Measurements from ENCODE around the gene GGACT. TPM values are rescaled to one million over a fixed set of nuclear protein-coding genes. Genes with fewer than 3 reads are reported as not detected.
"Not testable (repeated sequence)": the region's sequence is repeated elsewhere in the genome, so short reads cannot be mapped to it uniquely, and the experiment has no call there.

GGACT gene
- polyA plus RNA-seq, 1 experiment, result 7.6 TPM

DNA sequence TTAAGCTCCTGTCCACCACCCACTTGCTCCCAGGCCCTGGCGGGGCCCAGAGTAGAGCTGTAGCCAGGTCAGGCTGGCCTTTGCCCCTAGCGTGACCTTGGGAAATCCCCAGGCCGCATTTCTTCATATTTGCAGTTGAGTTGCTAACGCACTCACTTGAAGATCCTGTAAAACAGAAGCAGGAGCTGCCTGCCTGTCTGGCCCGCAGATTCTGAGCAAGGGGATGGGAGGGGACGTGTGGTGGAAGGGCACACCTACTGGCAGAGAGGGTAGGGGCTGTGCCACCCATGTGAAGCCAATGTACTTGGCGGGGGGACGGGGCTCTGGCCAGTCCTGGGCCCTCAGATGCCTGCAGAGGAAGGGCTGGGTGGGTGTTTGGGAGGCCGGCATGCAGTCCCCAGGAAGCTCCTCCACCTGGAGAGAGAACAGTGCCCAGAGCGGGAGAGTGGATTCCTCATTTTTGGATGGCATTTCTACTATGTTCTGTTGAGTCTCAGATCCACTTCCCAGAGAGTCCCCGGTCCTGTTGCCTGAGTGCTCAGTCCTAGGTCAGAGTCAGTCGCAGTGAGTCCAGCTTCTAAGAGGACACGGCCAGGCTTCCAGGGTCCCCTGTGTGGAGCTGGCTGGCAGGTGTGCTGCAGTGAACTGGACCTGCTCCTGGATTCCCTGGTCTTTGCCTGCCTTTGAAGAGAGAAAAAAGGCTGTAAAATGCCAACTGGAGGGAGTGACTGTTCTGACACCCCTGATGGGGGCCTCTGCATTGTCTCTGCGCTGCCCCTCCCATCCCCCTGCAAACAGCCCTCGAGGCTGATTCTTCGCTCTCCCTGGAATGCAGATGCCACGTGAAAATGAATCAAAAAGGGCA is 62.9 kb downstream of the GGACT start:
- TF ChIP-seq, protein P1, sequence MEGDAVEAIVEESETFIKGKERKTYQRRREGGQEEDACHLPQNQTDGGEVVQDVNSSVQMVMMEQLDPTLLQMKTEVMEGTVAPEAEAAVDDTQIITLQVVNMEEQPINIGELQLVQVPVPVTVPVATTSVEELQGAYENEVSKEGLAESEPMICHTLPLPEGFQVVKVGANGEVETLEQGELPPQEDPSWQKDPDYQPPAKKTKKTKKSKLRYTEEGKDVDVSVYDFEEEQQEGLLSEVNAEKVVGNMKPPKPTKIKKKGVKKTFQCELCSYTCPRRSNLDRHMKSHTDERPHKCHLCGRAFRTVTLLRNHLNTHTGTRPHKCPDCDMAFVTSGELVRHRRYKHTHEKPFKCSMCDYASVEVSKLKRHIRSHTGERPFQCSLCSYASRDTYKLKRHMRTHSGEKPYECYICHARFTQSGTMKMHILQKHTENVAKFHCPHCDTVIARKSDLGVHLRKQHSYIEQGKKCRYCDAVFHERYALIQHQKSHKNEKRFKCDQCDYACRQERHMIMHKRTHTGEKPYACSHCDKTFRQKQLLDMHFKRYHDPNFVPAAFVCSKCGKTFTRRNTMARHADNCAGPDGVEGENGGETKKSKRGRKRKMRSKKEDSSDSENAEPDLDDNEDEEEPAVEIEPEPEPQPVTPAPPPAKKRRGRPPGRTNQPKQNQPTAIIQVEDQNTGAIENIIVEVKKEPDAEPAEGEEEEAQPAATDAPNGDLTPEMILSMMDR (IDR thresholded peaks at IDR 0.05; ENCODE audit: low read depth, low read length), result no peak
- DNase-seq (ENCODE audit: low read depth, low spot score), result no peak
- no peak overlapping the region for H3K27ac ChIP-seq (ENCODE audit: low read depth, low read length)
- CTCF ChIA-PET, result interaction anchor here (0.7 to 0.9 kb wide), 2 partner anchors 10 to 609 kb away, joined by 3 read pairs; no protein-coding TSS in a partner anchor
- no peaks in the 10 kb centered on the region for H3K27me3 ChIP-seq (ENCODE audit: control insufficient read depth, insufficient read depth, low read length)
- POLR2A ChIA-PET, result no interaction called here
- no peaks in the 10 kb centered on the region; the same call in 1 of the 2 replicates for H3K9me3 ChIP-seq (ENCODE audit: control insufficient read depth, insufficient read depth, low read length)
- H3K4me3 ChIP-seq (ENCODE audit: low read depth, low read length), result no peak overlapping the region

DNA sequence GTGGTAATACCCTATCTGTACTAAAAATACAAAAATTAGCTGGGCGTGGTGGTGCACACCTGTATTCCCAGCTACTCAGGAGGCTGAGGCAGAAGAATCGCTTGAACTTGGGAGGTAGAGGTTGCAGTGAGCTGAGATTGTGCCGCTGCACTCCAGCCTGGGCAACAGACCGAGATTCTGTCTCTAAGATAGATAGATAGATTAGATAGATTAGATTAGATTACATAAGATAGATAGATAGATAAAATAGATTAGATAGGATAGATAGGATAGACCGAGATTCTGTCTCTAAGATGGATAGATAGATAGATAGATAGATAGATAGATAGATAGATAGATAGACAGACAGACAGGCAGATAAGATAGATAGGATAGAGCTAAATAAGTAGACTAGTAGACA is 63.9 kb downstream of the GGACT start:
- H3K4me3 ChIP-seq (ENCODE audit: low read depth, low read length); CTCF ChIA-PET; H3K9me3 ChIP-seq (ENCODE audit: control insufficient read depth, insufficient read depth, low read length); DNase-seq (ENCODE audit: low read depth, low spot score); POLR2A ChIA-PET; H3K27ac ChIP-seq (ENCODE audit: low read depth, low read length); H3K27me3 ChIP-seq (ENCODE audit: control insufficient read depth, insufficient read depth, low read length): not testable (repeated sequence)

DNA sequence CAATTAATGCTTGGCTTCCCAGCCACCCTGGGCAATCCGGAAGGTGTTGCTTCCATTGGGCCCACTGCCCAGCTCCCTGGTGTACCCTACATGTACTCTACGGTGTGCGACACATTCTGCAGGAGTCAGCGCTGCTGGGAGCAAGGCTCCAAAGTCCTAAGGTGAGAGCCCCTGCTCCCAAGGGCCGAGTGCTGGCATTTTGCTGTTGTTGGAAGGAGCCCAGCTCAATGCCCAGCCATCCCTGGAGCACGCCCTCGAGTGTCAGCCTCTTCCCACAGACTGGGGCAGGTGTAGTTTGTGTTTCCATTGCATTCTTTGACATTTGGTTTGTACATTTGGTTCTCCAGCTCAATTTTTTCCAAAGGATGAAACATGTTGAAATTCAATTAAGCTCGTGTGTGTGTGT is 64.6 kb downstream of the GGACT start:
- TF ChIP-seq, protein P1 (IDR thresholded peaks at IDR 0.05; ENCODE audit: low read depth, low read length), result no peak
- Histone ChIP-seq H3K4me3 (ENCODE audit: low read depth, low read length) (no peak overlapping the region), H3K27ac (ENCODE audit: low read depth, low read length) (no peak overlapping the region), H3K27me3 (ENCODE audit: control insufficient read depth, insufficient read depth, low read length) (no peaks in the 10 kb centered on the region), H3K9me3 (ENCODE audit: control insufficient read depth, insufficient read depth, low read length) (no peaks in the 10 kb centered on the region; the same call in 1 of the 2 replicates)
- ChIA-PET POLR2A (no interaction called here), CTCF (interaction anchor here (0.8 kb wide), 1 partner anchor 9 kb away, joined by 7 read pairs; no protein-coding TSS in a partner anchor)
- no peak for DNase-seq (ENCODE audit: low read depth, low spot score)

DNA sequence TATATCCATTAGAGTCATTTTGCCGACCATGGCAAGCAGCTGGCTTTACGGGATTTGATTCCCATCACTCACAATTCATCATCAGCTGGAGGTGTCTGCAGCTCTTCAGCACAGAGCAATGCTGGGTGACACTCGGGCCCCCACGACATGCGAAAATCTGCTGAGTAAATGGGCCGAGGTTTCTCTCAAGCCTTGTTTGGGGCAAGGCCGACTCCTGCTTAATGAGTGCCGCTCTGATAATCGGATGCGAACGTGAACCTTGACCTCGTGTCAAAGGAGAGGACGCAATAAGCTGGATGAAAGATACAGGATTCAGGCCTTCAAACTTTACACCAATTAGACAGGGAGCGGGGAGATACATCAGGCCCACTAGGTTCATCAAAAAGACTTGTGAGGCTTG is 65.2 kb downstream of the GGACT start:
- CTCF ChIA-PET, result interaction anchor here (0.8 kb wide), 2 partner anchors 8 to 20 kb away, joined by 3 to 7 read pairs; no protein-coding TSS in a partner anchor
- POLR2A ChIA-PET, result interaction anchor here (0.7 kb wide), 1 partner anchor 95 kb away, joined by 4 read pairs; no protein-coding TSS in a partner anchor
- TF ChIP-seq, protein P1 (IDR thresholded peaks at IDR 0.05; ENCODE audit: low read depth, low read length), result no peak

DNA sequence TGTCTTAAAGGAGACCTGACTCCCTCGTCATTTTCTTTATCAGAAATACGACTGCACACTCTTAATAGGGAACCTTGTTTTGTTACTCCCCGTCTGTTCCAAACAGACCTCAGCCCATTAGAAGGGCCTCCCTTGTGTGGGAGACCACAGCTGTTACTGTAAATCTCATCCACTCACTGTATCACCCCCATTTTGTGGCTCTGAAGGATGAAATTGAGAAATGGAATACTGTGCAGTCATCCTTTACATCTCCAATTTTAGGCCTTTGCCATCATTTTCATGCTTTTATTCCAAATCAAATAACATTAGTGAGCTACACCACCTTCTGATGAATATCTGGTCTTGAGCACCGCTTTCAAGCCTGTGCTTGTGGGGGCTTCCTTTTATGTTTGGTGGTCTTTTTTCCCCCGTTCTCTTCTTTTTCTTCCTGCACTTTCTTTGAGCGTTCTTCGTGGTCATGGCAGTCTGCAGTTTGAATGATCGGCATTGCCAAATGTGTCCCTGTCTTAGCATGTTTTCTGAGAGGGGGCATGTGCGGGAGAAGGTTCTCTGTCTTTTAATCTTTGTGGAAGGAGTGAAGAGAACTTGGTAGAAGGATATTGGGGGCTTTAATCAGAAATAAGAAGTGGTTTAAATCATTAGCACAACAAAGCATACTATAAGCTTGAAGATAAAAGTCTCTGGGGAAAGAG is 65.8 kb downstream of the GGACT start:
- Histone ChIP-seq H3K4me3 (ENCODE audit: low read depth, low read length) (no peak overlapping the region), H3K27ac (ENCODE audit: low read depth, low read length) (no peak overlapping the region), H3K27me3 (ENCODE audit: control insufficient read depth, insufficient read depth, low read length) (no peaks in the 10 kb centered on the region), H3K9me3 (ENCODE audit: control insufficient read depth, insufficient read depth, low read length) (no peaks in the 10 kb centered on the region; the same call in 1 of the 2 replicates)
- POLR2A ChIA-PET, result interaction anchor here (0.7 kb wide), 1 partner anchor 96 kb away, joined by 4 read pairs; no protein-coding TSS in a partner anchor
- TF ChIP-seq, protein P1 (IDR thresholded peaks at IDR 0.05; ENCODE audit: low read depth, low read length), result no peak
- DNase-seq (ENCODE audit: low read depth, low spot score), result no peak
- CTCF ChIA-PET, result interaction anchor here (0.8 kb wide), 1 partner anchor 20 kb away, joined by 3 read pairs; no protein-coding TSS in a partner anchor

More for the DNA sequence above, 65.2 kb downstream of the GGACT start:
- H3K4me3 ChIP-seq (ENCODE audit: low read depth, low read length), result no peak overlapping the region
- H3K27me3 ChIP-seq (ENCODE audit: control insufficient read depth, insufficient read depth, low read length), result no peaks in the 10 kb centered on the region
- no peak overlapping the region for H3K27ac ChIP-seq (ENCODE audit: low read depth, low read length)
- H3K9me3 ChIP-seq (ENCODE audit: control insufficient read depth, insufficient read depth, low read length), result no peaks in the 10 kb centered on the region; the same call in 1 of the 2 replicates
- no peak for DNase-seq (ENCODE audit: low read depth, low spot score)

Measured in AG04450 (cell line).